SJCRH30 (cell line): ENCODE measurements around the gene PPP2R5E. TPM values are rescaled to one million over a fixed set of nuclear protein-coding genes. Genes with fewer than 3 reads are reported as not detected.
"Not testable (repeated sequence)": the region's sequence is repeated elsewhere in the genome, so short reads cannot be mapped to it uniquely, and the experiment has no call there.

Experiments used
- DNase-seq, 2 experiments: peaks; one replicate each; pipeline ENCODE4 v3.0.0-alpha.2; 2015 to 2020
- H3K27ac ChIP-seq: fragments of 250-450 bp; sonication (Bioruptor Pico); 2 replicates; pipeline ENCODE4 v1.5.1; 2020; ENCODE audit warnings: mild to moderate bottlenecking, moderate library complexity
- H3K27me3 ChIP-seq: fragments of 250-450 bp; sonication (Bioruptor Pico); 2 replicates; pipeline ENCODE4 v1.5.1; 2020; ENCODE audit warnings: mild to moderate bottlenecking, moderate library complexity
- H3K36me3 ChIP-seq: fragments of 250-450 bp; sonication (Bioruptor Pico); 2 replicates; pipeline ENCODE4 v1.5.1; 2020; ENCODE audit warnings: mild to moderate bottlenecking, moderate library complexity
- H3K4me1 ChIP-seq: fragments of 250-450 bp; sonication (Bioruptor Pico); 2 replicates; pipeline ENCODE4 v1.5.1; 2020; ENCODE audit warnings: mild to moderate bottlenecking, moderate library complexity
- H3K4me3 ChIP-seq: fragments of 250-450 bp; sonication (Bioruptor Pico); 2 replicates; pipeline ENCODE4 v1.5.1; 2020; ENCODE audit warnings: mild to moderate bottlenecking, moderate library complexity
- H3K9me3 ChIP-seq: fragments of 250-450 bp; sonication (Bioruptor Pico); replicated peaks from 2 replicates; pipeline ENCODE4 v1.5.1; 2020; ENCODE audit warnings: mild to moderate bottlenecking, moderate library complexity
- total RNA-seq: library from RNA; depleted of rRNA; stranded (reverse); fragments of >200 nt; shearing (Covaris generic); gene quantifications from 2 replicates; pipeline ENCODE4 v1.2.3, GENCODE V29; 2014

The PPP2R5E gene
- total RNA-seq, 1 experiment from 2014 or later: 28.5 TPM

GRCh38 chr14:63543826-63544406 is 739 bp upstream of the PPP2R5E start:
- no peak for DNase-seq
- no peaks in the 10 kb centered on the region for H3K27me3 ChIP-seq
- H3K36me3 ChIP-seq: peaks cover 7% of the 10 kb centered on the region
- H3K4me1 ChIP-seq: peaks cover 4% of the 10 kb centered on the region
- H3K27ac ChIP-seq: peak overlapping the region; percentile 39
- no peaks in the 10 kb centered on the region for H3K9me3 ChIP-seq
- H3K4me3 ChIP-seq: peak overlapping the region; percentile 84

GRCh38 chr14:63542231-63542999 is 762 bp downstream of the PPP2R5E start:
- H3K27ac ChIP-seq: peak overlapping the region; percentile 56
- H3K27me3 ChIP-seq: no peaks in the 10 kb centered on the region
- H3K4me1 ChIP-seq: peaks cover 4% of the 10 kb centered on the region
- peaks cover 16% of the 10 kb centered on the region for H3K36me3 ChIP-seq
- peak overlapping the region; percentile 84 for H3K4me3 ChIP-seq
- peak; percentile 31 to 45 for DNase-seq
- no peaks in the 10 kb centered on the region for H3K9me3 ChIP-seq

GRCh38 chr14:63535918-63536317 is 7.3 kb downstream of the PPP2R5E start:
- peaks cover 39% of the 10 kb centered on the region for H3K36me3 ChIP-seq
- no peak overlapping the region for H3K27ac ChIP-seq
- no peaks in the 10 kb centered on the region for H3K27me3 ChIP-seq
- H3K9me3 ChIP-seq: no peaks in the 10 kb centered on the region
- H3K4me3 ChIP-seq: no peak overlapping the region
- no peak for DNase-seq
- H3K4me1 ChIP-seq: no peaks in the 10 kb centered on the region

- H3K36me3 ChIP-seq: peaks cover 28% of the 10 kb centered on the region
- DNase-seq: no peak
- H3K27me3 ChIP-seq: no peaks in the 10 kb centered on the region
- no peaks in the 10 kb centered on the region for H3K9me3 ChIP-seq
- H3K27ac ChIP-seq: no peak overlapping the region
- H3K4me3 ChIP-seq: no peak overlapping the region
- no peaks in the 10 kb centered on the region for H3K4me1 ChIP-seq
Measured at GRCh38 chr14:63533474-63533873, 9.7 kb downstream of the PPP2R5E start.

GRCh38 chr14:63524537-63525155 is 18.5 kb downstream of the PPP2R5E start:
- no peak overlapping the region for H3K4me3 ChIP-seq
- 0 out of 2 replicates have a peak, but pooled peaks cover 3% of the 10 kb centered on the region for H3K9me3 ChIP-seq
- no peak overlapping the region for H3K27ac ChIP-seq
- DNase-seq: no peak
- H3K27me3 ChIP-seq: no peaks in the 10 kb centered on the region
- peaks cover 15% of the 10 kb centered on the region; the same call in 1 of the 2 replicates for H3K36me3 ChIP-seq
- H3K4me1 ChIP-seq: no peaks in the 10 kb centered on the region

- Histone ChIP-seq H3K36me3 (peaks cover 15% of the 10 kb centered on the region; the same call in 1 of the 2 replicates), H3K4me1 (no peaks in the 10 kb centered on the region), H3K9me3 (0 out of 2 replicates have a peak, but pooled peaks cover 3% of the 10 kb centered on the region), H3K27me3 (no peaks in the 10 kb centered on the region), H3K4me3 (no peak overlapping the region), H3K27ac (no peak overlapping the region)
- no peak for DNase-seq
Measured at GRCh38 chr14:63523735-63524426, 19.3 kb downstream of the PPP2R5E start.

GRCh38 chr14:63522511-63522910 is 20.7 kb downstream of the PPP2R5E start:
- not testable (repeated sequence) for H3K27me3 ChIP-seq, H3K4me3 ChIP-seq, H3K27ac ChIP-seq, DNase-seq, H3K9me3 ChIP-seq, H3K4me1 ChIP-seq
- H3K36me3 ChIP-seq: peaks cover 15% of the 10 kb centered on the region; the same call in 1 of the 2 replicates

GRCh38 chr14:63517354-63517753 is 25.8 kb downstream of the PPP2R5E start:
- H3K27ac ChIP-seq: no peak overlapping the region
- no peak overlapping the region for H3K4me3 ChIP-seq
- no peaks in the 10 kb centered on the region for H3K27me3 ChIP-seq
- no peaks in the 10 kb centered on the region for H3K9me3 ChIP-seq
- H3K4me1 ChIP-seq: no peaks in the 10 kb centered on the region
- H3K36me3 ChIP-seq: peaks cover 7% of the 10 kb centered on the region; the same call in 1 of the 2 replicates
- no peak for DNase-seq

GRCh38 chr14:63515240-63515639 is 27.9 kb downstream of the PPP2R5E start:
- H3K36me3 ChIP-seq: peaks cover 10% of the 10 kb centered on the region; the same call in 1 of the 2 replicates
- H3K27me3 ChIP-seq: no peaks in the 10 kb centered on the region
- no peak overlapping the region for H3K27ac ChIP-seq
- H3K4me3 ChIP-seq: no peak overlapping the region
- DNase-seq: no peak
- no peaks in the 10 kb centered on the region for H3K9me3 ChIP-seq
- no peaks in the 10 kb centered on the region for H3K4me1 ChIP-seq

GRCh38 chr14:63513756-63514155 is 29.4 kb downstream of the PPP2R5E start:
- Histone ChIP-seq H3K36me3 (peaks cover 6% of the 10 kb centered on the region; the same call in 1 of the 2 replicates), H3K27me3 (no peaks in the 10 kb centered on the region), H3K4me1 (no peaks in the 10 kb centered on the region), H3K4me3 (no peak overlapping the region), H3K27ac (no peak overlapping the region), H3K9me3 (no peaks in the 10 kb centered on the region)
- no peak for DNase-seq

- DNase-seq: no peak
- Histone ChIP-seq H3K4me1 (no peaks in the 10 kb centered on the region), H3K27ac (no peak overlapping the region), H3K36me3 (peaks cover 6% of the 10 kb centered on the region; the same call in 1 of the 2 replicates), H3K9me3 (no peaks in the 10 kb centered on the region), H3K4me3 (no peak overlapping the region), H3K27me3 (no peaks in the 10 kb centered on the region)
Measured at GRCh38 chr14:63512861-63513260, 30.3 kb downstream of the PPP2R5E start.

GRCh38 chr14:63510538-63510937 is 32.6 kb downstream of the PPP2R5E start:
- Histone ChIP-seq H3K9me3 (no peaks in the 10 kb centered on the region), H3K27ac (no peak overlapping the region), H3K36me3 (peaks cover 6% of the 10 kb centered on the region; the same call in 1 of the 2 replicates), H3K27me3 (no peaks in the 10 kb centered on the region), H3K4me3 (no peak overlapping the region), H3K4me1 (no peaks in the 10 kb centered on the region)
- DNase-seq: no peak

- Histone ChIP-seq H3K36me3 (peaks cover 6% of the 10 kb centered on the region; the same call in 1 of the 2 replicates), H3K4me1 (no peaks in the 10 kb centered on the region), H3K27me3 (no peaks in the 10 kb centered on the region), H3K27ac (no peak overlapping the region), H3K4me3 (no peak overlapping the region), H3K9me3 (no peaks in the 10 kb centered on the region)
- DNase-seq: no peak
Measured at GRCh38 chr14:63508033-63508432, 35.1 kb downstream of the PPP2R5E start.

- Histone ChIP-seq H3K4me1 (no peaks in the 10 kb centered on the region), H3K36me3 (no peaks in the 10 kb centered on the region), H3K27ac (no peak overlapping the region), H3K9me3 (no peaks in the 10 kb centered on the region), H3K27me3 (no peaks in the 10 kb centered on the region), H3K4me3 (no peak overlapping the region)
- no peak for DNase-seq
Measured at GRCh38 chr14:63504648-63505047, 38.5 kb downstream of the PPP2R5E start.
